Endothelial cell of umbilical vein (primary cell): ENCODE measurements around the gene JPH2. TPM values are rescaled to one million over a fixed set of nuclear protein-coding genes. Genes with fewer than 3 reads are reported as not detected.

ENCODE experiments used
- BruUV-seq: library from RNA; stranded (reverse); fragments of 400-500 nt; replicated peaks from 2 replicates; lab custom pipeline; 2021; lab: Mats Ljungman, UMichigan
- CTCF ChIA-PET: fragments of 300-600, 350-600 bp; sonication (Branson Sonifier 250); formaldehyde crosslinking; loops from one replicate; lab custom pipeline; 2021; ENCODE audit warnings: antibody characterized with exemption, inconsistent platforms; lab: Charles Lee
- POLR2A ChIA-PET: fragments of 300-600, 350-600 bp; sonication (Branson Sonifier 250); formaldehyde crosslinking; loops from one replicate; lab custom pipeline; 2021; ENCODE audit warnings: antibody characterized with exemption, inconsistent platforms; lab: Charles Lee
- DNase-seq: peaks from one replicate; pipeline ENCODE4 v3.0.0-alpha.2; 2011; ENCODE audit warnings: low read depth, low spot score
- FAIRE-seq: peaks from 2 replicates; lab custom pipeline; 2011; peaks lifted over from hg19 to GRCh38; lab: Jason Lieb, UNC
- H2AFZ ChIP-seq: 2 replicates; pipeline ENCODE4 v1.6.0; 2012; ENCODE audit warnings: low read depth, low read length, control low read depth, inconsistent platforms
- H3K27ac ChIP-seq: 2 replicates; pipeline ENCODE4 v1.5.1; 2011; ENCODE audit warnings: low read depth, mild to moderate bottlenecking, control low read depth, low read length, moderate library complexity; ENCODE audit not compliant: insufficient read depth
- H3K27me3 ChIP-seq, 2 experiments: 2 replicates each; pipeline versions ENCODE4 v1.6.0 to v1.6.1; 2011; ENCODE audit warnings: low read length in 2 of 2, mixed read lengths in 1 of 2; ENCODE audit not compliant: control insufficient read depth in 2 of 2, insufficient read depth in 2 of 2
- H3K36me3 ChIP-seq, 2 experiments: 2 replicates in 1 of 2; 3 replicates in 1 of 2; pipeline ENCODE4 v1.5.1; 2011; ENCODE audit warnings: low read length in 2 of 2, mild to moderate bottlenecking in 1 of 2, moderate library complexity in 1 of 2; ENCODE audit not compliant: control insufficient read depth in 2 of 2, insufficient read depth in 2 of 2; ENCODE audit errors: extremely low read depth in 1 of 2
- H3K4me1 ChIP-seq: 3 replicates; pipeline ENCODE4 v1.5.1; 2011; ENCODE audit warnings: mild to moderate bottlenecking, low read length; ENCODE audit not compliant: control insufficient read depth, insufficient read depth; ENCODE audit errors: extremely low read depth
- H3K4me2 ChIP-seq: 2 replicates; pipeline ENCODE4 v1.6.1; 2011; ENCODE audit warnings: low read length, control low read depth, mixed read lengths; ENCODE audit not compliant: insufficient read depth
- H3K4me3 ChIP-seq, 3 experiments: fragments of 200-600 bp in 1 of 3; sonication (generic), shearing (Covaris generic) in 1 of 3; replicated peaks in 1 of 3; 2 replicates each; pipeline ENCODE4 v1.5.1; 2011 to 2016; ENCODE audit warnings: control low read depth in 3 of 3, low read length in 3 of 3, mild to moderate bottlenecking in 2 of 3, inconsistent platforms in 1 of 3, low read depth in 1 of 3, moderate library complexity in 1 of 3; ENCODE audit not compliant: insufficient read depth in 1 of 3
- H3K79me2 ChIP-seq: 2 replicates; pipeline ENCODE4 v1.6.0; 2012; ENCODE audit warnings: low read length, inconsistent platforms; ENCODE audit not compliant: control insufficient read depth, insufficient read depth
- H3K9ac ChIP-seq: replicated peaks from 2 replicates; pipeline ENCODE3; 2011; ENCODE audit warnings: low read length, control low read depth; ENCODE audit not compliant: insufficient read depth; ENCODE audit errors: extremely low read depth
- H3K9me1 ChIP-seq: replicated peaks from 3 replicates; pipeline ENCODE4 v1.6.0; 2011; ENCODE audit warnings: mild to moderate bottlenecking, low read length; ENCODE audit not compliant: control insufficient read depth, insufficient read depth; ENCODE audit errors: extremely low read depth
- H3K9me3 ChIP-seq: replicated peaks from 2 replicates; pipeline ENCODE4 v1.5.1; 2012; ENCODE audit warnings: low read length, inconsistent platforms; ENCODE audit not compliant: control insufficient read depth, insufficient read depth
- H4K20me1 ChIP-seq: replicated peaks from 2 replicates; pipeline ENCODE3; 2011; ENCODE audit warnings: mild to moderate bottlenecking, low read length; ENCODE audit not compliant: control insufficient read depth, insufficient read depth; ENCODE audit errors: extremely low read depth
- CTCF ChIP-seq, 2 donors: IDR thresholded peaks; 1 replicate in 1 of 2; 2 replicates in 1 of 2; pipeline ENCODE4 v1.5.1; 2011; ENCODE audit warnings: low read length in 2 of 2, mild to moderate bottlenecking in 2 of 2, moderate library complexity in 2 of 2, control low read depth in 1 of 2, inconsistent platforms in 1 of 2, low read depth in 1 of 2; ENCODE audit not compliant: insufficient read depth in 1 of 2; ENCODE audit errors: extremely low read depth in 1 of 2
- EZH2 ChIP-seq: IDR thresholded peaks from 2 replicates; pipeline ENCODE4 v1.6.1; 2012; ENCODE audit warnings: borderline replicate concordance, low read depth, mild to moderate bottlenecking, moderate library complexity, low read length, inconsistent platforms; ENCODE audit not compliant: severe bottlenecking
- FOS ChIP-seq: IDR thresholded peaks from 2 replicates; pipeline ENCODE4 v1.6.1; 2011; ENCODE audit warnings: mild to moderate bottlenecking, low read length, moderate library complexity, borderline replicate concordance; ENCODE audit not compliant: insufficient read depth
- GATA2 ChIP-seq: IDR thresholded peaks from 2 replicates; pipeline ENCODE4 v1.7.0; 2011; ENCODE audit warnings: low read depth, mild to moderate bottlenecking, moderate library complexity, mixed read lengths, low read length; ENCODE audit not compliant: insufficient read length, insufficient read depth
- JUN ChIP-seq: IDR thresholded peaks from 2 replicates; pipeline ENCODE4 v1.6.1; 2011; ENCODE audit warnings: borderline replicate concordance, low read depth; ENCODE audit not compliant: insufficient read length, insufficient read depth
- MAX ChIP-seq: IDR thresholded peaks from 2 replicates; pipeline ENCODE4 v1.6.1; 2011; ENCODE audit not compliant: insufficient read depth, insufficient read length
- MYC ChIP-seq: IDR thresholded peaks from one replicate; pipeline ENCODE4 v1.6.1; 2011; ENCODE audit warnings: mild to moderate bottlenecking, low read depth, low read length
- POLR2A ChIP-seq: IDR thresholded peaks from 2 replicates; pipeline ENCODE4 v1.6.1; 2012; ENCODE audit warnings: low read depth, mild to moderate bottlenecking, control low read depth, low read length
- POLR2AphosphoS5 ChIP-seq: IDR thresholded peaks from 2 replicates; pipeline ENCODE4 v1.6.1; 2012; ENCODE audit warnings: low read depth, mild to moderate bottlenecking, control low read depth, low read length, moderate library complexity; ENCODE audit not compliant: insufficient read depth
- dilution Hi-C: fragments of 300-500 bp; cut with MboI; formaldehyde crosslinking; loops from one replicate; pipeline ENCODE4 v1.15.0; 2019; ENCODE audit warnings: low sequenced_read_pairs; ENCODE audit not compliant: extremely low pct_ligation_motif_present
- intact Hi-C: fragments of 100-400 bp; cut with micrococcal nuclease; formaldehyde crosslinking; loops from one replicate; pipeline ENCODE4 v1.10.0; 2022
- polyA plus RNA-seq, 4 experiments: library from polyadenylated mRNA; depleted of rRNA in 3 of 4; stranded (reverse) in 3 of 4; unstranded in 1 of 4; fragments of >200 nt; gene quantifications; 2 replicates each; pipeline versions ENCODE4 v1.2.1 to v1.2.3, GENCODE V29; 2011 to 2012; ENCODE audit warnings: missing spikeins in 1 of 4
- total RNA-seq: library from RNA; stranded (reverse); gene quantifications from 2 replicates; pipeline ENCODE4 v1.2.3, GENCODE V29; 2021

Gene JPH2
- total and polyA plus RNA-seq, 2 donors (not counting 3 experiments of a cell fraction or from before 2014, with no cell fraction given): not detected

GRCh38 chr20:44093249-44093582 is 93.8 kb downstream of the JPH2 start:
- Histone ChIP-seq H3K4me1 (no peaks in the 10 kb centered on the region), H3K9ac (no peak overlapping the region), H4K20me1 (no peaks in the 10 kb centered on the region), H2AFZ (no peak overlapping the region), H3K27me3 (peaks cover 2% of the 10 kb centered on the region in 2 experiments), H3K9me1 (no peaks in the 10 kb centered on the region), H3K4me2 (no peak overlapping the region), H3K27ac (no peak overlapping the region), H3K79me2 (no peaks in the 10 kb centered on the region), H3K36me3 (no peaks in the 10 kb centered on the region), H3K9me3 (no peaks in the 10 kb centered on the region), H3K4me3 (no peak overlapping the region)
- intact Hi-C loops: loop anchor here (1.0 to 2.0 kb wide), 4 partner anchors 36 to 644 kb away; no protein-coding TSS in a partner anchor
- no peak for FAIRE-seq
- dilution Hi-C loops: no loop called here
- no TSS peak for BruUV-seq
- no peak for DNase-seq
- ChIA-PET CTCF (interaction anchor here (1.3 to 7.2 kb wide), 2 partner anchors 13 to 555 kb away, joined by 3 to 85 read pairs; no protein-coding TSS in a partner anchor), POLR2A (no interaction called here)
- TF ChIP-seq MAX: no peak
- TF ChIP-seq CTCF (IDR thresholded peaks at IDR 0.05; ENCODE audit: extremely low read depth in 1 of 2, insufficient read depth in 1 of 2, low read depth in 1 of 2, low read length in 2 of 2): no peak
- no peak for TF ChIP-seq JUN
- no peak for TF ChIP-seq EZH2
- TF ChIP-seq POLR2AphosphoS5: no peak
- TF ChIP-seq GATA2: no peak
- no peak for TF ChIP-seq MYC
- TF ChIP-seq FOS: no peak
- no peak for TF ChIP-seq POLR2A
